Measurements from ENCODE around the gene SLC6A12.
A peak's percentile ranks its signal among the peaks of the same experiment; 100 is the strongest.

SLC6A12 gene

GRCh38 chr12:195951-196350, 18.0 kb downstream of the SLC6A12 start:
- TF ChIP-seq CTCF (IDR thresholded peaks at IDR 0.05; ENCODE audit: low read length, missing control alignments): no peak
- DNase-seq (ENCODE audit: low read depth): no peak
- no peak overlapping the region for H3K4me3 ChIP-seq (replicated peaks; ENCODE audit: low read depth, low read length)

GRCh38 chr12:195156-195555, 18.8 kb downstream of the SLC6A12 start:
- no peak overlapping the region for H3K4me3 ChIP-seq (replicated peaks; ENCODE audit: low read depth, low read length)
- no peak for TF ChIP-seq CTCF (IDR thresholded peaks at IDR 0.05; ENCODE audit: low read length, missing control alignments)
- no peak for DNase-seq (ENCODE audit: low read depth)

GRCh38 chr12:194276-194675, 19.7 kb downstream of the SLC6A12 start:
- no peak for DNase-seq (ENCODE audit: low read depth)
- TF ChIP-seq CTCF (IDR thresholded peaks at IDR 0.05; ENCODE audit: low read length, missing control alignments): no peak
- H3K4me3 ChIP-seq (replicated peaks; ENCODE audit: low read depth, low read length): no peak overlapping the region

- peak; percentile 33 for DNase-seq (ENCODE audit: low read depth)
- no peak overlapping the region for H3K4me3 ChIP-seq (replicated peaks; ENCODE audit: low read depth, low read length)
- TF ChIP-seq CTCF (IDR thresholded peaks at IDR 0.05; ENCODE audit: low read length, missing control alignments): no peak
Measured at GRCh38 chr12:193261-193660, 20.7 kb downstream of the SLC6A12 start.

GRCh38 chr12:191541-191940, 22.4 kb downstream of the SLC6A12 start:
- TF ChIP-seq CTCF (IDR thresholded peaks at IDR 0.05; ENCODE audit: low read length, missing control alignments): no peak
- no peak for DNase-seq (ENCODE audit: low read depth)

GRCh38 chr12:190881-191280, 23.1 kb downstream of the SLC6A12 start:
- no peak overlapping the region for H3K4me3 ChIP-seq (replicated peaks; ENCODE audit: low read depth, low read length)
- TF ChIP-seq CTCF (IDR thresholded peaks at IDR 0.05; ENCODE audit: low read length, missing control alignments): no peak
- DNase-seq (ENCODE audit: low read depth): no peak

More at GRCh38 chr12:191541-191940, 22.4 kb downstream of the SLC6A12 start:
- H3K4me3 ChIP-seq (replicated peaks; ENCODE audit: low read depth, low read length): no peak overlapping the region

GRCh38 chr12:189622-189962, 24.4 kb downstream of the SLC6A12 start:
- H3K4me3 ChIP-seq (replicated peaks; ENCODE audit: low read depth, low read length): no peak overlapping the region
- TF ChIP-seq CTCF (IDR thresholded peaks at IDR 0.05; ENCODE audit: low read length, missing control alignments): no peak

More at GRCh38 chr12:189622-189962, 24.4 kb downstream of the SLC6A12 start:
- no peak for DNase-seq (ENCODE audit: low read depth)
